Fibroblast of pulmonary artery (primary cell): ENCODE results near the gene PIGN.

Source experiments
- DNase-seq: peaks from one replicate; pipeline ENCODE4 v3.0.0-alpha.2; 2010; ENCODE audit warnings: low read depth
- H3K4me3 ChIP-seq: replicated peaks from 2 replicates; pipeline ENCODE4 v1.5.1; 2011; ENCODE audit warnings: low read depth, mild to moderate bottlenecking, control low read depth, low read length, moderate library complexity
- TF ChIP-seq, protein P1 (sequence below): IDR thresholded peaks from 2 replicates; pipeline ENCODE4 v1.5.1; 2011; ENCODE audit warnings: mild to moderate bottlenecking, control low read depth, low read length, inconsistent platforms; ENCODE audit errors: missing control alignments

The PIGN gene

DNA sequence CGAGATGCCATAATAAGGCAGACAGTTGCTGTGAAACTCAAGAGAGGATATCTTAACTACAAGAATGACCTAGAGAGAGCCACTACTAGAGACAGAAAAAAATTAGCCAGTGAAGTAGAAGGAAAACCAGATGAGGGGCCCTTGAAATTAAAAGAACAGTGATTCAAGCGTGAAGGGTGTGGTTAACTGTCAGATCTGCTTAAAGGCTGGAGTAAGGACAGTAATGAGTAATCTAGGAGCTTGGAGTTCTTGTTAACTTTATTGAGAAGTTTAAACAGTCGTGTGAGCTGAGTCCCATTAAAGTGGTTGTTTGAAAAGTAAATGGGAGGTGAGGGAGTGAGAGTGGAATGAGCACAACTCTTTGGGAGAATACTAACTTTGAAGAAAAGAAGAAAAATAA, 21.3 kb downstream of the PIGN start:
- H3K4me3 ChIP-seq, result no peak overlapping the region
- TF ChIP-seq, protein P1, sequence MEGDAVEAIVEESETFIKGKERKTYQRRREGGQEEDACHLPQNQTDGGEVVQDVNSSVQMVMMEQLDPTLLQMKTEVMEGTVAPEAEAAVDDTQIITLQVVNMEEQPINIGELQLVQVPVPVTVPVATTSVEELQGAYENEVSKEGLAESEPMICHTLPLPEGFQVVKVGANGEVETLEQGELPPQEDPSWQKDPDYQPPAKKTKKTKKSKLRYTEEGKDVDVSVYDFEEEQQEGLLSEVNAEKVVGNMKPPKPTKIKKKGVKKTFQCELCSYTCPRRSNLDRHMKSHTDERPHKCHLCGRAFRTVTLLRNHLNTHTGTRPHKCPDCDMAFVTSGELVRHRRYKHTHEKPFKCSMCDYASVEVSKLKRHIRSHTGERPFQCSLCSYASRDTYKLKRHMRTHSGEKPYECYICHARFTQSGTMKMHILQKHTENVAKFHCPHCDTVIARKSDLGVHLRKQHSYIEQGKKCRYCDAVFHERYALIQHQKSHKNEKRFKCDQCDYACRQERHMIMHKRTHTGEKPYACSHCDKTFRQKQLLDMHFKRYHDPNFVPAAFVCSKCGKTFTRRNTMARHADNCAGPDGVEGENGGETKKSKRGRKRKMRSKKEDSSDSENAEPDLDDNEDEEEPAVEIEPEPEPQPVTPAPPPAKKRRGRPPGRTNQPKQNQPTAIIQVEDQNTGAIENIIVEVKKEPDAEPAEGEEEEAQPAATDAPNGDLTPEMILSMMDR, result no peak
- no peak for DNase-seq

DNA sequence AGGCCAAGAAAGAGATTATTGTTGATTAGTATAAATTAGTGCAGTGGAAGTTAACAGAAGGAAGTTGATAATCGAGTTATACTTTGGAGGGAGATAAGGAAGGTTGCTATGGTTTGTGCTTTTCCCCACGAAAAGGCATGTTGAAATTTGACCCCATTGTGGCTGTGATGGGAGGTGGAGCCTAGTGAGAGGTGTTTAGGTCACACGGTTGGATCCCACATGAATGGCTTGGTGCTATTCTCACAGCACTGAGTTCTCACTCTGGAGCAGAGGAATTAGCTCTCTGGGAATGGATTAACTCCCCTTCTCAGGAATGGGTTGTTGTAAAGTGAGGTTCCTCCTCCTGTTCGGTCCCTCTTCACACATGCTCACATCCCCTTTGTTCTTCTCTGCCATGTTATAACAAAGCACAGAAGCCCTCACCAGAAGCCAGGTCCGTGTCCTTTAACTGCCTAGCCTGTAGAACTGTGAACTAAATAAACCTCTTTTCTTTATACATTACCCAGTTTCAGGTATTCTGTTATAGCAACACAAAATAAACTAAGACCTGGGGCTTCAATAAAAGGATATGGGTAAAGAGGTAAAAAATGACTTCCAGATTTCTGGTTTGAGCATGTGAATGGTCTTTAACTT, 21.9 kb downstream of the PIGN start:
- H3K4me3 ChIP-seq, result no peak overlapping the region
- no peak for DNase-seq
- TF ChIP-seq, protein P1, result no peak

DNA sequence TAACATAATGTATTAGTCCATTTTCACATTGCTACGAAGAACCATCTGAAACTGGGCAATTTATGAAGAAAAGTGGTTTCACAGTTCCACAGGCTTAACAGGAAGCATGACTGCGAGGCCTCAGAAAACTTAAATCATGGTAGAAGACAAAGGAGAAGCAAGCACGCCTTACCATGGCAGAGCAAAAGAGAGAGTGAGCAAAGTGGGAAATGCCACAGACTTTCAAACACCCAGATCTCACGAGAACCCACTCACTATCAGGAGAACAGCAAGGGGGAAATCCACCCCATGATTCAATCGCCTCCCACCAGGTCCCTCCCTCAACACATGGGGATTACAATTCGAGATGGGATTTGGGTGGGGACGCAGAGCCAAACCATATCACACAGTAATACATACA, 22.5 kb downstream of the PIGN start:
- TF ChIP-seq, protein P1, result no peak
- DNase-seq, result no peak
- H3K4me3 ChIP-seq, result no peak overlapping the region

DNA sequence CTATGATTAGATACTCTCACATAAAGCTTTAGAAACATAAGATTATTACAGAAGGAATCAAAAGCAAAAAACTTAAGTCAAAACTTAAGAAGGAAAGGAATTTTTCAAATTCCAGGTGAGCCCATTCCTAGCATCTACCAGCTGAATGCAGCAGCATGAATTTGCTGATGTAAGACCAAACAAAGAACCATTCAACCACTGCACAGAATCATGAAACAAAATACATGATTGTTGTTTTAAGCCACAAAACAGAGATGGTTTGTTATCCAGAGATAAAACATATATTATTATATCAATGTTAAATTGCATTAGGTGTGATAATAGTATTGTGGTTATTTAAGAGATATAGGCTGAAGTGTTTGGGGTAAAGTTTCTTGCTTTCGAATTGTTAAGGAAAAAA, 29.0 kb downstream of the PIGN start:
- H3K4me3 ChIP-seq, result no peak overlapping the region
- TF ChIP-seq, protein P1, result no peak
- no peak for DNase-seq

DNA sequence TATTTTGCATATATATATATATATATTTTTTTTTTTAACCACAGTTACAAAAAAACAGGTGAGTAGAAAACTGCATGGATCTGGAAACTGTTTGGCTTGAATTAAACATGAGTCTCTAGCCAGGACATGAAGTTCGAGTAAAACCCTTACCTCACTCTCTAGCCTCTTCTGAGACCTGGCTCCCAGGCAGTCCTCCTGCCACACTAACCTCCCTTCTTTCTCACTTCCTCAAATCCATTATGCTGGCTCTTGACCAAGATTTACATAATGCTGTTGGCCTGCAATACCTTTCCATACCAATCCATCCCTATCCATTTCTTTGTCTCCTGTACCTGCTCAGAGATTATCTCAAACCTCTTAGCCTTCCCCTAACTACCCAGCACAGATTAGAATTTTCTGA, 34.0 kb downstream of the PIGN start:
- DNase-seq, result no peak
- no peak overlapping the region for H3K4me3 ChIP-seq
- TF ChIP-seq, protein P1, result no peak

DNA sequence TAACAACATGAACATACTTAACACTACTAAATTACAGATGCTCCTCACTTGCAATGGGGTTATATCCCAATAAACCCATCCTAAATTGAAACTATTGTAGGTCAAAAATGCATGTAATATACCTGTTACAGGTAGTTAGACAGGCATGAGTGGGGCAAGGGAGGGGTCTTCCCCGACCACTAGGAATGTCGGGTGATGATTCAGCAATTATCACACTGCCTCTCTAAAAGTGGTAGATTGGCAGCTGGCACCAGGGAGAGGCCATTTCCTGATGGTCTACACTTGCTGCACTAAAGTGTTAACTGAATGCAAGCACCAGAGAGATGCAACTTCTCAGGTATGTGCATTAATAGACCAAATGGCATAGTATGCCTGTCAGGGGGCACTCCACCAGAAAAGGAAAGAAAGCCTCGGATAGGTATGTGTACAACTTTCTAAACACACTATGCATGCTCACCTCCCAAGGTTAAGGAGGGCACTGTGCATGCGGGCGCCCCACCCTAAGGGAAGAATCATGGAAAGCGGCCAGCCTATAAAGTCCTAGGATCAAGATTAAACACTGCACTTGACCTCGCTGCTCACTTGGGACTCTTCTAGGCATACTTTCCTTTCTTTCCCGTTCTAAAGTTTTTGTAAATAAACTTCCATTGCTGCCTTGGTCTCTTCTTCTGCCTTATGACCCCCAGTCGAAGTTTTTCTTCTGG, 35.6 kb downstream of the PIGN start:
- DNase-seq, result no peak
- no peak overlapping the region for H3K4me3 ChIP-seq
- TF ChIP-seq, protein P1, result no peak

DNA sequence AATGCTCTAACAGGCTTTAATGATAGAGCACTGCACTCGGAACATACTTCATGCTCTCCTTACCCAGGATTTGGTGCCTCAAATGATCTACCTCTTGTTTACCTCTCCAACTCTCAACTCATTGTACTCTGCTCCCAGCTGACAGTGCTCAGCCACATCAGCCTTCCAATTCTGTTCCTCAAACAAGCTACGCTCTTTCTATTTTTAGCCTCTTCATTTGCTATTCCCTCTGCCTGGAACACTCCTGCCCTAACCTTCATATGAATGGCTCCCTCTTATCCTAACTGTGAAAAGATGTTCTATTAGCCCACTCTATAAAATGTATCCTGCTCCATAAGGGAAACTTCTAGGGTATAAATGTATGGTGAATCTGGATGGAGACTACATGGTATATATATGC, 42.5 kb downstream of the PIGN start:
- no peak overlapping the region for H3K4me3 ChIP-seq
- TF ChIP-seq, protein P1, result no peak
- DNase-seq, result no peak
